ENCODE measurements around the gene SLC10A7. TPM values are rescaled to one million over a fixed set of nuclear protein-coding genes. Genes with fewer than 3 reads are reported as not detected.

SLC10A7 gene
- total RNA-seq, 1 experiment from 2014 or later = 3.9 TPM

- H3K56ac ChIP-seq (ENCODE audit: insufficient read length, low read depth, low read length) = no peak overlapping the region
- no peaks in the 10 kb centered on the region for H3K23me2 ChIP-seq (ENCODE audit: insufficient read length, low read depth, low read length, poor library complexity, severe bottlenecking)
- peaks cover 6% of the 10 kb centered on the region for H3K27me3 Mint-ChIP-seq (ENCODE audit: low read depth)
- no peaks in the 10 kb centered on the region; a peak in 1 of 5 replicates for H3K9me3 Mint-ChIP-seq
- H4K91ac ChIP-seq (ENCODE audit: insufficient read length, low read depth, low read length) = no peak overlapping the region
- H3K4me1 ChIP-seq (ENCODE audit: insufficient read depth, low read length) = no peaks in the 10 kb centered on the region
- H3K23ac ChIP-seq (ENCODE audit: insufficient read length, low read depth, low read length) = no peak overlapping the region
- no peak overlapping the region for H3K4ac ChIP-seq (ENCODE audit: low read depth, low read length)
- no peaks in the 10 kb centered on the region for H3K9me3 ChIP-seq (ENCODE audit: control insufficient read depth, low read depth, low read length)
- no peak overlapping the region for H3K9ac ChIP-seq (ENCODE audit: extremely low read depth, insufficient read length, low read length)
- H2AK5ac ChIP-seq (ENCODE audit: insufficient read length, low read length) = no peak overlapping the region
- H3K14ac ChIP-seq (ENCODE audit: insufficient read depth, low read length) = no peak overlapping the region
- no peak overlapping the region for H3K18ac ChIP-seq (ENCODE audit: insufficient read length, low read depth, low read length)
- no peak overlapping the region for H3K4me2 ChIP-seq (ENCODE audit: insufficient read depth, insufficient read length, low read length)
- no peak overlapping the region for H2BK20ac ChIP-seq (ENCODE audit: low read depth, low read length, poor library complexity, severe bottlenecking)
- no peaks in the 10 kb centered on the region for H3K36me3 Mint-ChIP-seq (ENCODE audit: insufficient read depth in 1 of 3, low read depth in 3 of 3)
- no peak overlapping the region for H3K27ac ChIP-seq (ENCODE audit: insufficient read length, low read depth, low read length)
- H3K4me1 Mint-ChIP-seq = peaks cover 4 to 6% of the 10 kb centered on the region in 2 experiments; a peak in 3 of 4 replicates
- no peak overlapping the region for H2AFZ ChIP-seq (ENCODE audit: low read length)
- no peaks in the 10 kb centered on the region for H3K79me1 ChIP-seq (ENCODE audit: insufficient read depth, low read depth, low read length, poor library complexity, severe bottlenecking)
- H2BK5ac ChIP-seq (ENCODE audit: insufficient read length, low read length) = no peak overlapping the region
- no peak overlapping the region for H3T11ph ChIP-seq (ENCODE audit: low read length)
- H3K27me3 ChIP-seq (ENCODE audit: insufficient read depth, low read length) = no peaks in the 10 kb centered on the region
- H2BK15ac ChIP-seq (ENCODE audit: low read depth, low read length) = no peak overlapping the region
- no CpG with 5 or more reads among the region's 3 CpGs for WGBS (ENCODE audit: extremely low coverage, insufficient read length, low lambda C conversion rate)
- no peak overlapping the region for H4K8ac ChIP-seq (replicated peaks; ENCODE audit: insufficient read length, low read depth, low read length)
- H3K27ac Mint-ChIP-seq = no peak overlapping the region
- no peaks in the 10 kb centered on the region for H4K20me1 ChIP-seq (ENCODE audit: control insufficient read depth, insufficient read depth, insufficient read length)
- no peak overlapping the region for H2BK12ac ChIP-seq (ENCODE audit: insufficient read length, low read depth, low read length)
- H3K4me3 Mint-ChIP-seq = no peak overlapping the region
- no peak for DNase-seq
- no peak overlapping the region for H2BK120ac ChIP-seq (ENCODE audit: low read depth, low read length, poor library complexity, severe bottlenecking)
- no peak overlapping the region for H4K5ac ChIP-seq (ENCODE audit: insufficient read length, low read depth, low read length)
- H3K79me2 ChIP-seq (ENCODE audit: insufficient read depth, low read length) = no peaks in the 10 kb centered on the region
- TF ChIP-seq CTCF (conservative IDR thresholded peaks at IDR 0.05) = no peak
Measured at GRCh38 chr4:146245246-146245645, 276.5 kb downstream of the SLC10A7 start.
